CD4-positive, alpha-beta T cell (primary cell): ENCODE measurements around the gene BRICD5. TPM values are rescaled to one million over a fixed set of nuclear protein-coding genes. Genes with fewer than 3 reads are reported as not detected.

Source experiments
- ATAC-seq: fragments of 200-7000 bp; cut with Tn5 transposase; one replicate; pipeline ENCODE4 v1.10.0; 2022; ENCODE audit warnings: mild to moderate bottlenecking; ENCODE audit not compliant: poor library complexity
- CTCF ChIA-PET: fragments of 350-600 bp; sonication (Branson Sonifier 250); formaldehyde crosslinking; loops from one replicate; lab custom pipeline; 2021; ENCODE audit warnings: antibody characterized with exemption, inconsistent platforms; lab: Charles Lee
- POLR2A ChIA-PET: fragments of 350-600 bp; sonication (Branson Sonifier 250); formaldehyde crosslinking; loops from one replicate; lab custom pipeline; 2021; ENCODE audit warnings: antibody characterized with exemption, inconsistent platforms; lab: Charles Lee
- DNase-seq, 14 experiments: peaks; one replicate each; pipeline ENCODE4 v3.0.0-alpha.2; 2013 to 2020; ENCODE audit warnings: mixed read lengths in 2 of 14
- H3K27ac ChIP-seq, 2 donors: one replicate each; pipeline versions ENCODE4 v1.5.1 to v1.7.0; 2013; ENCODE audit warnings: low read length in 2 of 2, low read depth in 1 of 2, mild to moderate bottlenecking in 1 of 2
- H3K27me3 ChIP-seq, 2 experiments: 1 replicate in 1 of 2; 2 replicates in 1 of 2; pipeline versions ENCODE4 v1.6.1 to v1.7.0; 2013; ENCODE audit warnings: low read length in 2 of 2, control low read depth in 1 of 2, mild to moderate bottlenecking in 1 of 2, moderate library complexity in 1 of 2; ENCODE audit not compliant: insufficient read depth in 2 of 2, control insufficient read depth in 1 of 2
- H3K36me3 ChIP-seq: one replicate; pipeline ENCODE4 v1.6.1; 2013; ENCODE audit warnings: low read length, control low read depth; ENCODE audit not compliant: insufficient read depth
- H3K4me1 ChIP-seq: one replicate; pipeline ENCODE4 v1.6.1; 2013; ENCODE audit warnings: low read length, control low read depth; ENCODE audit not compliant: insufficient read depth
- H3K4me3 ChIP-seq: one replicate; pipeline ENCODE4 v1.5.1; 2013; ENCODE audit warnings: mild to moderate bottlenecking, low read length, moderate library complexity
- H3K9me3 ChIP-seq, 2 experiments: 1 replicate in 1 of 2; 2 replicates in 1 of 2; pipeline versions ENCODE4 v1.6.1 to v1.7.0; 2013; ENCODE audit warnings: low read length in 2 of 2, mild to moderate bottlenecking in 2 of 2, control low read depth in 1 of 2, moderate library complexity in 1 of 2; ENCODE audit not compliant: control insufficient read depth in 1 of 2, insufficient read depth in 1 of 2
- H3K27ac Mint-ChIP-seq: one replicate; pipeline ENCODE4 v1.8.0; 2020; ENCODE audit warnings: mixed read lengths
- H3K27me3 Mint-ChIP-seq: one replicate; pipeline ENCODE4 v1.8.0; 2021; ENCODE audit warnings: mixed read lengths
- H3K36me3 Mint-ChIP-seq: one replicate; pipeline ENCODE4 v1.8.0; 2021; ENCODE audit warnings: low read depth, mixed read lengths
- H3K4me1 Mint-ChIP-seq: one replicate; pipeline ENCODE4 v1.8.0; 2021; ENCODE audit warnings: low read depth, mixed read lengths
- H3K4me3 Mint-ChIP-seq: one replicate; pipeline ENCODE4 v1.8.0; 2020; ENCODE audit warnings: mild to moderate bottlenecking, mixed read lengths
- H3K9me3 Mint-ChIP-seq: one replicate; pipeline ENCODE4 v1.8.0; 2020; ENCODE audit warnings: mixed read lengths
- intact Hi-C, 2 experiments: fragments of 100-400 bp; cut with DNase I in 1 of 2; cut with micrococcal nuclease in 1 of 2; formaldehyde crosslinking; loops; one replicate each; pipeline versions ENCODE4 v1.15.1 to v1.9.0; 2023 to 2025; cut with DNase I, micrococcal nuclease
- total RNA-seq, 174 experiments: library from RNA in 2 of 174; stranded (reverse) in 2 of 174; gene quantifications; one replicate each; pipeline ENCODE4 v1.2.3 and lab custom pipeline; 2021 to 2026
- TF ChIP-seq, protein P1 (sequence below): fragments of 200-600 bp; IDR thresholded peaks from one replicate; pipeline ENCODE4 v1.8.0; 2022; ENCODE audit warnings: antibody characterized with exemption, mild to moderate bottlenecking

The BRICD5 gene
- total RNA-seq, 2 experiments from 2014 or later: 4.2 to 5.0 TPM

DNA sequence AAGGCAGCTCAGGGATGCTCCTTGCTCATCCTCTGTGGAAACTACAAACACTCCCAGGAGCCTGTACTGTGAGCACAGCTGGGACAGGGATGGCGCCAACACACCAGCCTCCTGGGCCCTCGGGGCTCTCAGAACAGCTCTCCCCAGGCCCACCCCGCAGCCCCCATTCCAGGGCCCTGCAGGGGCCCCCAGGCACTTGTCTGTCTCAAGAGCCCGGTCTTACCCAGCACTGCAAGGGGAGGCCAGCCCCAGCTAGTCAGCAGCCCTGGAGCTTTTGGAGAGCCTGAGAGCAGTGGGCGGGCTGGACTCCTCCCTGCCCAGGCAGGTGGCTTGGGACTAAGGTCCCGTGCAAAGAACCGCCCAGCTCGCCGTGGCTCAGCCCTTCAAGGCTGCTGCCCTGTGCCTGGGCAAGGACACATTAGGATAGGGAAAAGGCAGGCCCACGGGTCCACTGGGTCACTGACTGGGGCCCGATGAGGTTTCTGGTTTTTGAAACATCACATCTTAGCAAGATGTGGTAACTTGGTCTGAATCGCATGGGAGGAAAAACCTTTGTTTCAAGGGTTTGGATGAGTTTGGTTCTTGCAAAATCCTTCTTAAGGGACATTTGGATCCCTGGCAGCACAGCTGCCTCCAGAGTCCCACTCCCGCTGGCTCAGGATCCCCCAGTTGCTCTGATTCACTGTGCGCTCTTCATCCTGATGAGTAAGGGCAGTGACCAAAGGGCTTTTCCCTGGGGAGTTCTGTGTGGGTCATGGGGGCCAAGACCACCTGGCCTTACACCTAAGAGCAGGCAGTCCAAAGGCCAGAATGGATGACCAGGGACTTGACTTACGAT is 28.4 kb upstream of the BRICD5 start:
- Mint-ChIP-seq H3K4me1 (no peaks in the 10 kb centered on the region), H3K4me3 (no peak overlapping the region), H3K9me3 (no peaks in the 10 kb centered on the region), H3K27ac (no peak overlapping the region), H3K27me3 (peaks cover 4% of the 10 kb centered on the region), H3K36me3 (peaks cover 21% of the 10 kb centered on the region)
- Histone ChIP-seq H3K27ac (no peak overlapping the region), H3K9me3 (no peaks in the 10 kb centered on the region), H3K4me3 (no peak overlapping the region), H3K27me3 (peaks cover 0 to 12% of the 10 kb centered on the region in 2 experiments), H3K36me3 (peaks cover 26% of the 10 kb centered on the region), H3K4me1 (peaks cover 11% of the 10 kb centered on the region)
- intact Hi-C loops: no loop called here
- ChIA-PET CTCF (no interaction called here), POLR2A (interaction anchor here (1.0 kb wide), 1 partner anchor 13 kb away, joined by 3 read pairs; the partner anchor contains the start of gene ECI1)
- TF ChIP-seq, protein P1, sequence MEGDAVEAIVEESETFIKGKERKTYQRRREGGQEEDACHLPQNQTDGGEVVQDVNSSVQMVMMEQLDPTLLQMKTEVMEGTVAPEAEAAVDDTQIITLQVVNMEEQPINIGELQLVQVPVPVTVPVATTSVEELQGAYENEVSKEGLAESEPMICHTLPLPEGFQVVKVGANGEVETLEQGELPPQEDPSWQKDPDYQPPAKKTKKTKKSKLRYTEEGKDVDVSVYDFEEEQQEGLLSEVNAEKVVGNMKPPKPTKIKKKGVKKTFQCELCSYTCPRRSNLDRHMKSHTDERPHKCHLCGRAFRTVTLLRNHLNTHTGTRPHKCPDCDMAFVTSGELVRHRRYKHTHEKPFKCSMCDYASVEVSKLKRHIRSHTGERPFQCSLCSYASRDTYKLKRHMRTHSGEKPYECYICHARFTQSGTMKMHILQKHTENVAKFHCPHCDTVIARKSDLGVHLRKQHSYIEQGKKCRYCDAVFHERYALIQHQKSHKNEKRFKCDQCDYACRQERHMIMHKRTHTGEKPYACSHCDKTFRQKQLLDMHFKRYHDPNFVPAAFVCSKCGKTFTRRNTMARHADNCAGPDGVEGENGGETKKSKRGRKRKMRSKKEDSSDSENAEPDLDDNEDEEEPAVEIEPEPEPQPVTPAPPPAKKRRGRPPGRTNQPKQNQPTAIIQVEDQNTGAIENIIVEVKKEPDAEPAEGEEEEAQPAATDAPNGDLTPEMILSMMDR: no peak
- no peak for ATAC-seq
- no peak for DNase-seq

DNA sequence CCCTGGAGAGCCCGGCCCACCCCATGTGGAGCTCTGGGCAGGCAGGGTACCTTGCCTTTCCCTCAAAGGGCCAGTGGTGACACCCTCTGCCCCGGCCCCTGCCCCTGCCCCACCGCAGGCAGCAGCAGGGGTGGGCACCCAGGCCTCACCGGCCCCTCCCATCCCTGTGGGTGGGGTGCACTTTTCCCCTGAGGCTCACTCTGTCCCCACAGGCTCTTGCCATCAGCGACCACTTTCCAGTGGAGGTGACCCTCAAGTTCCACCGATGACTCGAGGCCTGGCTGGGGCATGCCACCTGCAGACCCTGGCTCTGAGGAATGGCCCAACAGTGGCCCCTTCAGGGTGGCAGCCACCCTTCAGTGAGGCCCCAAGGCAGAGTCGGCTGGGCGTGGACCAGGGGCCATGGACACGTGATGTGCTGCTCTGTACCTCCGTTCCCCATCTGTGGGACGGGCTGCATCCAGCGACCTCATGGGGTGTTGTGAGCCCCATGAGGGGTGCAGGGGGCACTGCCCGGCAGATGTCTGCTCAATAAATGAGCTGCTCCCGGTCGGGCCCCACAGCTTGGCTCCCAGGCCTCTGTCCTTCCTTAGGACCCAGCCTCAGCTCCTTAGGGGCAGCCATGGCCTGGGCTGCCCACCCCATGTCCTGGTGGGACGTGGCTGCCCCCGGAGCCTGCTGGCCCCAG is 27.6 kb upstream of the BRICD5 start:
- Histone ChIP-seq H3K4me1 (peaks cover 11% of the 10 kb centered on the region), H3K4me3 (no peak overlapping the region), H3K27me3 (peaks cover 0 to 12% of the 10 kb centered on the region in 2 experiments), H3K9me3 (no peaks in the 10 kb centered on the region), H3K36me3 (peaks cover 29% of the 10 kb centered on the region), H3K27ac (no peak overlapping the region)
- DNase-seq: no peak
- intact Hi-C loops: no loop called here
- H3K4me1 Mint-ChIP-seq: no peaks in the 10 kb centered on the region
- H3K27me3 Mint-ChIP-seq: peaks cover 4% of the 10 kb centered on the region
- no peaks in the 10 kb centered on the region for H3K9me3 Mint-ChIP-seq
- CTCF ChIA-PET: no interaction called here
- POLR2A ChIA-PET: interaction anchor here (1.0 kb wide), 1 partner anchor 13 kb away, joined by 3 read pairs; the partner anchor contains the start of gene ECI1
- no peak for ATAC-seq
- TF ChIP-seq, protein P1: no peak
- no peak overlapping the region for H3K27ac Mint-ChIP-seq
- H3K4me3 Mint-ChIP-seq: no peak overlapping the region
- H3K36me3 Mint-ChIP-seq: peaks cover 19% of the 10 kb centered on the region

DNA sequence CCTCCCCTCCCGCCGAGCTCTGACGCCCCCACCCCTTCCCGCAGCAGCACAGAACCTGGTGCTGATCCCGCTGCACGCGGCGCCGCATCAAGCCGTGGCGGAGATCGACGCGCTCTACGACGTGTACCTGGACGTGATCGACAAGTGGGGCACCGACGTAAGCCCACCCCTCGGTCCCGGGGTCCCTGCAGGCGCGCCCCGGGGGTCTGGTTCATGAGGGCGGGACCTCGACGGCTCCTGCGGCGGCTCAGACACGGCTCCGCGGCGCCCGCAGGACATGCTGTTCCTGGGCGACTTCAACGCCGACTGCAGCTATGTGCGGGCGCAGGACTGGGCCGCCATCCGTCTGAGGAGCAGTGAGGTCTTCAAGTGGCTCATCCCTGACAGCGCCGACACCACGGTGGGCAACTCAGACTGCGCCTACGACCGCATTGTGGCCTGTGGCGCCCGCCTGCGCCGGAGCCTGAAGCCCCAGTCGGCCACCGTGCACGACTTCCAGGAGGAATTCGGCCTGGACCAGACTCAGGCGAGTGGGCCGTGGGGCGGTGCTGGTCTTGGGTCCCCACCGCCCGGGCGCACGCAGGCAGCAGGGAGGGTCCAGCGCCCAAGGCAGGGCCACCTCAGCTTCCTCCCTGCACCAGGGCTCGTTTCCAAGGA is 27.0 kb upstream of the BRICD5 start:
- POLR2A ChIA-PET: interaction anchor here (1.9 kb wide), 1 partner anchor 11 kb away, joined by 5 read pairs; no protein-coding TSS in a partner anchor
- H3K27me3 Mint-ChIP-seq: peaks cover 4% of the 10 kb centered on the region
- peaks cover 29% of the 10 kb centered on the region for H3K36me3 ChIP-seq
- H3K4me1 Mint-ChIP-seq: no peaks in the 10 kb centered on the region
- H3K4me3 ChIP-seq: no peak overlapping the region
- no peak overlapping the region for H3K27ac Mint-ChIP-seq
- no peaks in the 10 kb centered on the region for H3K9me3 Mint-ChIP-seq
- peaks cover 11% of the 10 kb centered on the region for H3K4me1 ChIP-seq
- no peaks in the 10 kb centered on the region for H3K9me3 ChIP-seq
- DNase-seq (no peak), ATAC-seq (no peak)
- TF ChIP-seq, protein P1: no peak
- H3K27me3 ChIP-seq: peaks cover 0 to 12% of the 10 kb centered on the region in 2 experiments
- no peak overlapping the region for H3K4me3 Mint-ChIP-seq
- CTCF ChIA-PET: no interaction called here
- H3K27ac ChIP-seq: no peak overlapping the region
- peaks cover 19% of the 10 kb centered on the region for H3K36me3 Mint-ChIP-seq
- intact Hi-C loops: no loop called here
